ENCODE results near the gene CCM2. TPM values are rescaled to one million over a fixed set of nuclear protein-coding genes. Genes with fewer than 3 reads are reported as not detected.
A peak's percentile ranks its signal among the peaks of the same experiment; 100 is the strongest.

The CCM2 gene
- total RNA-seq, 3 donors from 2014 or later (not counting 1 experiment from before 2014, with no cell fraction given), result 66.2 to 104 (median 97.5) TPM

GRCh38 chr7:45007571-45008328, 7.7 kb downstream of the CCM2 start:
- Mint-ChIP-seq H3K27ac (peak overlapping the region; percentile 48 to 64), H3K9me3 (no peaks in the 10 kb centered on the region), H3K4me3 (peak overlapping the region; percentile 53), H3K36me3 (no peaks in the 10 kb centered on the region), H3K27me3 (ENCODE audit: low read depth in 2 of 2) (no peaks in the 10 kb centered on the region), H3K4me1 (peaks cover 37 to 50% of the 10 kb centered on the region in 2 donors)
- Histone ChIP-seq H3K27me3 (ENCODE audit: control insufficient read depth, insufficient read depth, low read length) (no peaks in the 10 kb centered on the region), H3K4me1 (ENCODE audit: control insufficient read depth, insufficient read depth, low read length) (peaks cover 28% of the 10 kb centered on the region), H3K4me3 (ENCODE audit: low read length) (no peak overlapping the region), H3K36me3 (ENCODE audit: control insufficient read depth, insufficient read depth, low read length) (peaks cover 2% of the 10 kb centered on the region), H3K9me3 (ENCODE audit: control insufficient read depth, insufficient read depth, low read length) (no peaks in the 10 kb centered on the region), H3K27ac (ENCODE audit: low read length) (no peak overlapping the region)
- 49% methylated on average over 7 of the region's 7 CpGs for WGBS (ENCODE audit: insufficient coverage)
- intact Hi-C loops (cut with micrococcal nuclease), result no loop called here
- DNase-seq (no peak), ATAC-seq (peak; percentile 49 to 79 (median 64))
- no peak for TF ChIP-seq CTCF (IDR thresholded peaks at IDR 0.05)

DNA sequence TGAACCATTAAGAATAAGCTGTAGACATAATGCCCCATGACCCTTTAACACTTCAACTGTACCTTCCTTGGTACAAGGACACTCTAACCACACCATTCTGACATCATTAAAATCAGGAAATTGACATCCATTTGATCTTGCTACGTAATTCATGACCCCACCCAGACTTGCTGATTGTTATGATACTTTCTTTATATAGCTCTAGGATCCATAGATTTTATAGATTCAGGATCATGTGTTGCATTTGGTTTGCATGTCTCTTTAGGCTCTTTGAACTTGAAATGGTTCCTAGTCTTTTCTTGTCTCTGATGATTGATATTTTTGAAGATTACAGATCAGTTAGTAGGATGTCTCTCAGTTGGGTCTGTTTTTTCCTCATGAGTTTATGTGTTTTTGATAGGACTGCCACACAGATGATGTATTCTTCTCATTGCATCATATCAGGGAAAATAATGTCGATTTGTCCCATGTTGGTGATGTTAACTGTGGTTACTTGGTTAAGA, 13.5 kb downstream of the CCM2 start:
- DNase-seq (peak in 1 of 2 donors; percentile 56), ATAC-seq (peak; percentile 53 to 58 (median 57))
- Histone ChIP-seq H3K4me3 (ENCODE audit: low read length) (no peak overlapping the region), H3K27ac (ENCODE audit: low read length) (no peak overlapping the region), H3K36me3 (ENCODE audit: control insufficient read depth, insufficient read depth, low read length) (peaks cover 2% of the 10 kb centered on the region), H3K27me3 (ENCODE audit: control insufficient read depth, insufficient read depth, low read length) (no peaks in the 10 kb centered on the region), H3K4me1 (ENCODE audit: control insufficient read depth, insufficient read depth, low read length) (peaks cover 4% of the 10 kb centered on the region), H3K9me3 (ENCODE audit: control insufficient read depth, insufficient read depth, low read length) (no peaks in the 10 kb centered on the region)
- Mint-ChIP-seq H3K4me1 (peaks cover 23 to 39% of the 10 kb centered on the region in 2 donors), H3K4me3 (no peak overlapping the region), H3K27ac (peak overlapping the region in 1 of 2 donors; percentile 12), H3K27me3 (ENCODE audit: low read depth in 2 of 2) (no peaks in the 10 kb centered on the region), H3K9me3 (no peaks in the 10 kb centered on the region), H3K36me3 (no peaks in the 10 kb centered on the region)
- no peak for TF ChIP-seq CTCF (IDR thresholded peaks at IDR 0.05)
- WGBS (ENCODE audit: insufficient coverage), result 0% methylated on average over 1 of the region's 2 CpGs
- intact Hi-C loops (cut with micrococcal nuclease), result no loop called here

DNA sequence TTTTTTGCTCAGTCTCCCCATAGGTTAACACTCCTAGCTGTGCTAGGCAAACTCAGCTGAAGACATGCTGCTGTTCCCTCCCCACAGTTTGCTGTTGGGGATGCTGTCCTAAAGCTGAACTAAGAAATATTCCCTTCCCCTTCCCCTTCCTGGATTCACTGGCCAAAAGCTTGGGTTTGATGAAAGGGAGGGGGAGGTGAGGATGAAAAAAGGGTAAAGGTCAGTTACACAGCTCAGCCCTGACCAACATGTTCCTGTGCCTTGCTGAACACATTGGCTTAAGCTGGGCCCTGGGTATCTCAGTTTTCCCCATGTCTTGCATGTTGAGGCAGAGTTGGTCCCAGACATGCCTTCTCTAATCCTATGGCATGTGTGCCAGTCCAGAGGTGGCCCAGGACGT, 15.3 kb downstream of the CCM2 start:
- Mint-ChIP-seq H3K27ac (peak overlapping the region in 1 of 2 donors; percentile 52), H3K4me3 (no peak overlapping the region), H3K9me3 (no peaks in the 10 kb centered on the region), H3K4me1 (peaks cover 20 to 24% of the 10 kb centered on the region in 2 donors), H3K36me3 (no peaks in the 10 kb centered on the region), H3K27me3 (ENCODE audit: low read depth in 2 of 2) (no peaks in the 10 kb centered on the region)
- H3K4me3 ChIP-seq (ENCODE audit: low read length), result no peak overlapping the region
- DNase-seq (no peak), ATAC-seq (no peak)
- H3K4me1 ChIP-seq (ENCODE audit: control insufficient read depth, insufficient read depth, low read length), result no peaks in the 10 kb centered on the region
- WGBS (ENCODE audit: insufficient coverage), result 95% methylated on average over 1 of the region's 1 CpG
- no peak for TF ChIP-seq CTCF (IDR thresholded peaks at IDR 0.05)
- peaks cover 6% of the 10 kb centered on the region for H3K36me3 ChIP-seq (ENCODE audit: control insufficient read depth, insufficient read depth, low read length)
- no peak overlapping the region for H3K27ac ChIP-seq (ENCODE audit: low read length)
- no peaks in the 10 kb centered on the region for H3K27me3 ChIP-seq (ENCODE audit: control insufficient read depth, insufficient read depth, low read length)
- intact Hi-C loops (cut with micrococcal nuclease), result no loop called here
- H3K9me3 ChIP-seq (ENCODE audit: control insufficient read depth, insufficient read depth, low read length), result no peaks in the 10 kb centered on the region
